ENCODE measurements around the gene EVL. TPM values are rescaled to one million over a fixed set of nuclear protein-coding genes. Genes with fewer than 3 reads are reported as not detected.

EVL gene
- total RNA-seq, 5 donors from 2014 or later (not counting 1 experiment from before 2014, with no cell fraction given), result 1,049 to 1,157 (median 1,125) TPM

GRCh38 chr14:100066962-100067361, 1.7 kb downstream of the EVL start:
- peak overlapping the region; percentile 90 for H3K27ac ChIP-seq (ENCODE audit: low read length)
- no peaks in the 10 kb centered on the region for H3K9me3 Mint-ChIP-seq
- no peaks in the 10 kb centered on the region for H3K9me3 ChIP-seq
- WGBS (ENCODE audit: insufficient coverage), result 0% methylated on average over 5 of the region's 10 CpGs
- no peak for ATAC-seq (replicated peaks in 1 of 4)
- peaks cover 70 to 77% (median 74%) of the 10 kb centered on the region in 3 donors for H3K4me1 Mint-ChIP-seq
- ChIA-PET CTCF (interaction anchor here (0.6 to 9.6 kb wide), 9 partner anchors 8 to 126 kb away, joined by 3 to 143 read pairs (median 4); no protein-coding TSS in a partner anchor), POLR2A (interaction anchor here in 1 of 2 donors (0.7 to 3.0 kb wide), 5 partner anchors 13 to 39 kb away, joined by 3 to 27 read pairs (median 4); no protein-coding TSS in a partner anchor)
- H3K4me3 Mint-ChIP-seq, result peak overlapping the region; percentile 87 to 96 (median 90)
- peaks cover 0 to 37% of the 10 kb centered on the region in 2 donors for H3K36me3 ChIP-seq (ENCODE audit: control insufficient read depth in 2 of 2, extremely low read depth in 1 of 2, insufficient read depth in 1 of 2, low read length in 1 of 2)
- peak in 5 of 35 experiments; percentile 31 to 44 (median 37) for DNase-seq
- peak overlapping the region; percentile 89 to 98 for H3K4me3 ChIP-seq (ENCODE audit: control insufficient read depth in 1 of 2, extremely low read depth in 1 of 2, low read length in 1 of 2)
- peaks cover 51 to 66% of the 10 kb centered on the region in 2 experiments for H3K4me1 ChIP-seq (ENCODE audit: control insufficient read depth in 1 of 2, extremely low read depth in 1 of 2, insufficient read depth in 2 of 2, low read length in 2 of 2)
- H3K27me3 ChIP-seq (replicated peaks in 1 of 2; ENCODE audit: control insufficient read depth in 2 of 2, extremely low read depth in 1 of 2, insufficient read depth in 2 of 2, low read length in 1 of 2), result no peaks in the 10 kb centered on the region
- peaks cover 28% of the 10 kb centered on the region for H3K36me3 Mint-ChIP-seq
- H3K27ac Mint-ChIP-seq, result peak overlapping the region; percentile 98 to 100
- H3K27me3 Mint-ChIP-seq, result no peaks in the 10 kb centered on the region

GRCh38 chr14:100067481-100067880, 2.3 kb downstream of the EVL start:
- Mint-ChIP-seq H3K27me3 (no peaks in the 10 kb centered on the region), H3K27ac (peak overlapping the region; percentile 98 to 100), H3K4me3 (peak overlapping the region; percentile 87 to 96 (median 90)), H3K9me3 (no peaks in the 10 kb centered on the region), H3K4me1 (peaks cover 69 to 75% (median 74%) of the 10 kb centered on the region in 3 donors), H3K36me3 (peaks cover 29% of the 10 kb centered on the region)
- Histone ChIP-seq H3K36me3 (ENCODE audit: control insufficient read depth in 2 of 2, extremely low read depth in 1 of 2, insufficient read depth in 1 of 2, low read length in 1 of 2) (peaks cover 0 to 40% of the 10 kb centered on the region in 2 donors), H3K9me3 (no peaks in the 10 kb centered on the region), H3K27ac (ENCODE audit: low read length) (peak overlapping the region; percentile 90), H3K4me1 (ENCODE audit: control insufficient read depth in 1 of 2, extremely low read depth in 1 of 2, insufficient read depth in 2 of 2, low read length in 2 of 2) (peaks cover 51 to 71% of the 10 kb centered on the region in 2 experiments), H3K27me3 (replicated peaks in 1 of 2; ENCODE audit: control insufficient read depth in 2 of 2, extremely low read depth in 1 of 2, insufficient read depth in 2 of 2, low read length in 1 of 2) (no peaks in the 10 kb centered on the region), H3K4me3 (ENCODE audit: control insufficient read depth in 1 of 2, extremely low read depth in 1 of 2, low read length in 1 of 2) (peak overlapping the region; percentile 89 to 98)
- ChIA-PET CTCF (interaction anchor here in 1 of 2 donors (0.6 to 9.6 kb wide), 3 partner anchors 9 to 125 kb away, joined by 4 to 143 read pairs (median 10); no protein-coding TSS in a partner anchor), POLR2A (interaction anchor here in 1 of 2 donors (0.7 to 3.0 kb wide), 3 partner anchors 12 to 32 kb away, joined by 3 to 27 read pairs (median 3); no protein-coding TSS in a partner anchor)
- WGBS (ENCODE audit: insufficient coverage), result 0% methylated on average over 5 of the region's 6 CpGs
- ATAC-seq (replicated peaks in 1 of 4), result no peak
- DNase-seq, result no peak

DNA sequence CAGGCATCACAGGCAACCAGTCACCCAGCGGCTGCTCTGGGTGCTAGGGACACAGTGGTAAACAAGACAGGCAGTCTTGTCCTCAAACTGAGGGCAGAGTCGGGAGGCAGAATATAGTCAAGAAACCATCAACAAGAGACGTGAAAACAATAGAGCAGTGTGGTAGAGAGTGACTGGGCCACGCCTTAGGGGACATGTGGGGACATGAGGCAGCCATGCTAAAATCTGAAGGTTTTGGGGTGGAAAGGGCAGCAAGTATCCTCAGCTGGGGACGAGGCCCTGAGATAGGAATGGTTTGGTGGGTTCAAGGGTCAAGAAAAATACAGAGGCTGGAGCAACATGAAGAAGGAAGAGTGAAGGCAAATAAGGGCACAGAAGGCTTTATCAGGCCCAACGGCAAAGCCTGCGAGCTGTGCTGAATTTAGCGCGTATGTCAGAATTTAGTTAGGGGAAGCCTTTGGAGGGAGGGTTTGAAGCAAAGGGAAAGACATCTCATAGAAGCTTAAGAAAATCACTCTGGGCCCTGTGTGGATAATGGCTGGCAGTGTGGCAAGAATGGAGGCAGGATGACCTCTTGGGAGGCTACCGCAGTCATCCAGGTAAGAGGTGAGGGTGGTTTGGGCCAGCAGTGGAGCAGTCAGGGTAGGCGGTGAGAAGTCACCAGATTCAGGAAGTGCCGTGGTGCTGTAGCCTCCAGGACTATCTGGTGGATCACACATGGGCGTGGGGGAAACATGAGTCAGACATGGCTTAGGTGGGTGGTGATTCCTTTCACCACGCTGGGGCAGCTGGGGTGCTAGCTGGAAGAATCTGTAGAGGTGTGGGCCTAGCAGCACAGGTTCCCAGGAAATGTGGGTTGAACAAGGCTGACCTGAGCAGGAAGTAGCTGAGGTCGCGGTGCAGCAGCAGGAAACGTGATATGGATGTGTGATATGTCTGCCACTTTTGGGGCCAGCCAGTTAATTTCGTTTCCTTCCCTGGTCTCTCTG, 3.0 kb downstream of the EVL start:
- peak overlapping the region; percentile 90 for H3K27ac ChIP-seq (ENCODE audit: low read length)
- 0% methylated on average over 15 of the region's 18 CpGs for whole genome bisulfite sequencing (ENCODE audit: insufficient coverage)
- peaks cover 37% of the 10 kb centered on the region for H3K36me3 Mint-ChIP-seq

GRCh38 chr14:100069161-100069800, 4.1 kb downstream of the EVL start:
- Histone ChIP-seq H3K36me3 (ENCODE audit: control insufficient read depth in 2 of 2, extremely low read depth in 1 of 2, insufficient read depth in 1 of 2, low read length in 1 of 2) (peaks cover 2 to 58% of the 10 kb centered on the region in 2 donors), H3K9me3 (no peaks in the 10 kb centered on the region), H3K27me3 (replicated peaks in 1 of 2; ENCODE audit: control insufficient read depth in 2 of 2, extremely low read depth in 1 of 2, insufficient read depth in 2 of 2, low read length in 1 of 2) (no peaks in the 10 kb centered on the region), H3K27ac (ENCODE audit: low read length) (peak overlapping the region; percentile 90), H3K4me3 (ENCODE audit: control insufficient read depth in 1 of 2, extremely low read depth in 1 of 2, low read length in 1 of 2) (peak overlapping the region; percentile 89 to 98), H3K4me1 (ENCODE audit: control insufficient read depth in 1 of 2, extremely low read depth in 1 of 2, insufficient read depth in 2 of 2, low read length in 2 of 2) (peaks cover 52 to 76% of the 10 kb centered on the region in 2 experiments)
- Mint-ChIP-seq H3K27ac (peak overlapping the region; percentile 98 to 100), H3K4me1 (peaks cover 68 to 74% (median 74%) of the 10 kb centered on the region in 3 donors), H3K4me3 (peak overlapping the region; percentile 87 to 96 (median 90)), H3K27me3 (no peaks in the 10 kb centered on the region), H3K36me3 (peaks cover 45% of the 10 kb centered on the region), H3K9me3 (no peaks in the 10 kb centered on the region)
- 10% methylated on average over 2 of the region's 9 CpGs for WGBS (ENCODE audit: insufficient coverage)
- CTCF ChIA-PET, result interaction anchor here (0.5 to 9.8 kb wide), 10 partner anchors 8 to 1653 kb away, joined by 3 to 174 read pairs (median 6); no protein-coding TSS in a partner anchor
- POLR2A ChIA-PET, result interaction anchor here (0.7 to 5.3 kb wide), 10 partner anchors 8 to 39 kb away, joined by 3 to 55 read pairs (median 7); no protein-coding TSS in a partner anchor
- peak in 1 of 35 experiments; percentile 21 for DNase-seq
- ATAC-seq (replicated peaks in 1 of 4), result no peak

More for the DNA sequence above, 3.0 kb downstream of the EVL start:
- no peaks in the 10 kb centered on the region for H3K27me3 Mint-ChIP-seq
- H3K4me3 Mint-ChIP-seq, result peak overlapping the region; percentile 87 to 96 (median 90)
- Histone ChIP-seq H3K9me3 (no peaks in the 10 kb centered on the region), H3K4me3 (ENCODE audit: control insufficient read depth in 1 of 2, extremely low read depth in 1 of 2, low read length in 1 of 2) (peak overlapping the region; percentile 89 to 98), H3K36me3 (ENCODE audit: control insufficient read depth in 2 of 2, extremely low read depth in 1 of 2, insufficient read depth in 1 of 2, low read length in 1 of 2) (peaks cover 1 to 48% of the 10 kb centered on the region in 2 donors), H3K4me1 (ENCODE audit: control insufficient read depth in 1 of 2, extremely low read depth in 1 of 2, insufficient read depth in 2 of 2, low read length in 2 of 2) (peaks cover 54 to 71% of the 10 kb centered on the region in 2 experiments), H3K27me3 (replicated peaks in 1 of 2; ENCODE audit: control insufficient read depth in 2 of 2, extremely low read depth in 1 of 2, insufficient read depth in 2 of 2, low read length in 1 of 2) (no peaks in the 10 kb centered on the region)
- ATAC-seq (replicated peaks in 1 of 4) (peak; percentile 58 to 66 (median 60)), DNase-seq (peak; percentile 62 to 95 (median 86))
- H3K4me1 Mint-ChIP-seq, result peaks cover 69 to 75% (median 74%) of the 10 kb centered on the region in 3 donors
- ChIA-PET CTCF (interaction anchor here (0.9 to 9.8 kb wide), 7 partner anchors 7 to 85 kb away, joined by 3 to 174 read pairs (median 8); no protein-coding TSS in a partner anchor), POLR2A (interaction anchor here (0.6 to 5.3 kb wide), 6 partner anchors 10 to 168 kb away, joined by 3 to 55 read pairs (median 8); no protein-coding TSS in a partner anchor)
- H3K9me3 Mint-ChIP-seq, result no peaks in the 10 kb centered on the region
- peak overlapping the region; percentile 98 to 100 for H3K27ac Mint-ChIP-seq

- Histone ChIP-seq H3K9me3 (no peaks in the 10 kb centered on the region), H3K27ac (ENCODE audit: low read length) (peak overlapping the region; percentile 90), H3K4me1 (ENCODE audit: control insufficient read depth in 1 of 2, extremely low read depth in 1 of 2, insufficient read depth in 2 of 2, low read length in 2 of 2) (peaks cover 57 to 76% of the 10 kb centered on the region in 2 experiments), H3K27me3 (replicated peaks in 1 of 2; ENCODE audit: control insufficient read depth in 2 of 2, extremely low read depth in 1 of 2, insufficient read depth in 2 of 2, low read length in 1 of 2) (no peaks in the 10 kb centered on the region), H3K36me3 (ENCODE audit: control insufficient read depth in 2 of 2, extremely low read depth in 1 of 2, insufficient read depth in 1 of 2, low read length in 1 of 2) (peaks cover 5 to 68% of the 10 kb centered on the region in 2 donors), H3K4me3 (ENCODE audit: control insufficient read depth in 1 of 2, extremely low read depth in 1 of 2, low read length in 1 of 2) (peak overlapping the region; percentile 89 to 98)
- POLR2A ChIA-PET, result interaction anchor here (0.5 to 5.3 kb wide), 13 partner anchors 8 to 1879 kb away, joined by 3 to 55 read pairs (median 5); no protein-coding TSS in a partner anchor
- Mint-ChIP-seq H3K27ac (peak overlapping the region; percentile 98 to 100), H3K27me3 (no peaks in the 10 kb centered on the region), H3K36me3 (peaks cover 53% of the 10 kb centered on the region), H3K4me3 (peak overlapping the region; percentile 87 to 96 (median 90)), H3K4me1 (peaks cover 71 to 77% (median 74%) of the 10 kb centered on the region in 3 donors), H3K9me3 (no peaks in the 10 kb centered on the region)
- DNase-seq (peak in 33 of 35 experiments; percentile 35 to 88 (median 72)), ATAC-seq (replicated peaks in 1 of 4) (peak in 1 of 4 experiments; percentile 59)
- CTCF ChIA-PET, result interaction anchor here (0.5 to 9.8 kb wide), 14 partner anchors 9 to 123 kb away, joined by 3 to 174 read pairs (median 6); no protein-coding TSS in a partner anchor
- 4% methylated on average over 11 of the region's 11 CpGs for WGBS (ENCODE audit: insufficient coverage)
Measured at GRCh38 chr14:100070310-100070709, 5.1 kb downstream of the EVL start.

Measured in T-cell (primary cell).